GM10266 (cell line): ENCODE results near the gene BAZ2B.

Experiments used
- DNase-seq: peaks from one replicate; pipeline ENCODE4 v3.0.0; 2012; ENCODE audit errors: extremely low spot score
- CTCF ChIP-seq: IDR thresholded peaks from 2 replicates; pipeline ENCODE4 v1.5.1; 2012; ENCODE audit warnings: mild to moderate bottlenecking, low read depth; ENCODE audit not compliant: control insufficient read depth, insufficient read depth; ENCODE audit errors: missing control alignments

BAZ2B gene

GRCh38 chr2:159270744-159271379 lies 345.5 kb downstream of the BAZ2B start:
- no peak for DNase-seq

More at GRCh38 chr2:159270744-159271379, 345.5 kb downstream of the BAZ2B start:
- no peak for TF ChIP-seq CTCF
